ENCODE measurements around the gene GFER. TPM values are rescaled to one million over a fixed set of nuclear protein-coding genes. Genes with fewer than 3 reads are reported as not detected.

Gene GFER
- total RNA-seq, 1 experiment from 2014 or later = 58.5 TPM

GRCh38 chr16:1993731-1994131 lies 9.7 kb downstream of the GFER start:
- Mint-ChIP-seq H3K27ac (no peak overlapping the region), H3K4me3 (peak overlapping the region; percentile 55), H3K9me3 (no peaks in the 10 kb centered on the region), H3K36me3 (peaks cover 11% of the 10 kb centered on the region), H3K4me1 (peaks cover 14% of the 10 kb centered on the region), H3K27me3 (ENCODE audit: low read depth) (peaks cover 20% of the 10 kb centered on the region)
- CTCF ChIA-PET = interaction anchor here (1.0 to 6.4 kb wide), 4 partner anchors 9 to 65 kb away, joined by 3 to 59 read pairs (median 4); partner anchors contain the start of genes GFER and NPW
- DNase-seq (ENCODE audit: low spot score) = no peak
- TF ChIP-seq GTF2I (CRISPR knock-in tag; conservative IDR thresholded peaks at IDR 0.05) (no peak), GABPB1 (CRISPR knock-in tag; IDR thresholded peaks at IDR 0.05) (peak; percentile 91)
- POLR2A ChIA-PET = interaction anchor here (1.3 kb wide), 1 partner anchor 97 kb away, joined by 4 read pairs; no protein-coding TSS in a partner anchor
- no peak for ATAC-seq

- H3K9me3 Mint-ChIP-seq = no peaks in the 10 kb centered on the region
- DNase-seq (ENCODE audit: low spot score) = no peak
- 0 out of 2 replicates have a peak, but pooled peaks cover 3% of the 10 kb centered on the region for H3K4me1 Mint-ChIP-seq
- H3K36me3 Mint-ChIP-seq = peaks cover 24% of the 10 kb centered on the region
- no peak for ATAC-seq
- H3K27me3 Mint-ChIP-seq (ENCODE audit: low read depth) = no peaks in the 10 kb centered on the region; the same call in 1 of the 2 replicates
- POLR2A ChIA-PET = interaction anchor here (0.6 to 1.2 kb wide), 2 partner anchors 33 to 46 kb away, joined by 3 to 4 read pairs; partner anchors contain the start of gene RPS2
- CTCF ChIA-PET = interaction anchor here (0.7 to 2.7 kb wide), 3 partner anchors 19 to 143 kb away, joined by 3 to 9 read pairs (median 4); no protein-coding TSS in a partner anchor
- H3K27ac Mint-ChIP-seq = no peak overlapping the region
- no peak overlapping the region for H3K4me3 Mint-ChIP-seq
- TF ChIP-seq ESRRA (CRISPR knock-in tag; IDR thresholded peaks at IDR 0.05; ENCODE audit: borderline replicate concordance) (no peak), ERG (CRISPR knock-in tag; IDR thresholded peaks at IDR 0.05) (no peak), CBFB (CRISPR knock-in tag; IDR thresholded peaks at IDR 0.05; ENCODE audit: low read depth) (no peak), FOXK1 (CRISPR knock-in tag; IDR thresholded peaks at IDR 0.05) (no peak), ZBTB43 (CRISPR knock-in tag; IDR thresholded peaks at IDR 0.05) (no peak), PRDM15 (CRISPR knock-in tag; IDR thresholded peaks at IDR 0.05) (no peak), ZNF263 (CRISPR knock-in tag; IDR thresholded peaks at IDR 0.05; ENCODE audit: low read depth) (no peak), NR3C1 (CRISPR knock-in tag; conservative IDR thresholded peaks at IDR 0.05; ENCODE audit: low read depth) (no peak), SMAD4 (CRISPR knock-in tag; IDR thresholded peaks at IDR 0.05) (no peak), USF1 (CRISPR knock-in tag; IDR thresholded peaks at IDR 0.05) (no peak), NFYB (CRISPR knock-in tag; conservative IDR thresholded peaks at IDR 0.05; ENCODE audit: low read depth) (no peak)
These were observed 13.7 kb downstream of the GFER start for GRCh38 chr16:1997494-1998359.

GRCh38 chr16:1998360-1998835 lies 14.4 kb downstream of the GFER start:
- CTCF ChIA-PET = interaction anchor here (0.5 to 0.7 kb wide), 2 partner anchors 18 to 140 kb away, joined by 3 read pairs; no protein-coding TSS in a partner anchor
- TF ChIP-seq ZNF281 (CRISPR knock-in tag; IDR thresholded peaks at IDR 0.05) (no peak), NR3C1 (CRISPR knock-in tag; conservative IDR thresholded peaks at IDR 0.05; ENCODE audit: low read depth) (no peak), GTF2I (CRISPR knock-in tag; conservative IDR thresholded peaks at IDR 0.05) (no peak), ZNF512 (CRISPR knock-in tag; IDR thresholded peaks at IDR 0.05; ENCODE audit: borderline replicate concordance) (no peak), ZNF232 (CRISPR knock-in tag; IDR thresholded peaks at IDR 0.05) (no peak), NR2C2 (CRISPR knock-in tag; IDR thresholded peaks at IDR 0.05) (no peak)

More at GRCh38 chr16:1998360-1998835, 14.4 kb downstream of the GFER start:
- DNase-seq (ENCODE audit: low spot score) (no peak), ATAC-seq (no peak)
- POLR2A ChIA-PET = no interaction called here
- H3K4me3 Mint-ChIP-seq = no peak overlapping the region
- H3K4me1 Mint-ChIP-seq = 0 out of 2 replicates have a peak, but pooled peaks cover 1% of the 10 kb centered on the region
- H3K9me3 Mint-ChIP-seq = no peaks in the 10 kb centered on the region
- no peak overlapping the region; the same call in 1 of the 2 replicates for H3K27ac Mint-ChIP-seq
- H3K36me3 Mint-ChIP-seq = peaks cover 24% of the 10 kb centered on the region
- H3K27me3 Mint-ChIP-seq (ENCODE audit: low read depth) = no peaks in the 10 kb centered on the region; the same call in 1 of the 2 replicates
